Neural progenitor cell (in vitro differentiated cells): ENCODE data around the gene ERICH4. TPM values are rescaled to one million over a fixed set of nuclear protein-coding genes. Genes with fewer than 3 reads are reported as not detected.
"Not testable (repeated sequence)": the region's sequence is repeated elsewhere in the genome, so short reads cannot be mapped to it uniquely, and the experiment has no call there.

Experiments
- DNase-seq: peaks from one replicate; pipeline ENCODE4 v3.0.0-alpha.2; 2016; ENCODE audit warnings: low spot score
- H2AFZ ChIP-seq: fragments of 200-600 bp; sonication (generic); replicated peaks from 2 replicates; pipeline ENCODE4 v1.6.1; 2016; ENCODE audit warnings: antibody characterized with exemption
- H3F3A ChIP-seq: fragments of 200-600 bp; sonication (generic); 2 replicates; pipeline ENCODE4 v1.6.1; 2016; ENCODE audit warnings: antibody characterized with exemption, low read depth
- H3K27ac ChIP-seq: fragments of 200-600 bp; sonication (generic); 2 replicates; pipeline ENCODE4 v1.5.1; 2016; ENCODE audit warnings: mild to moderate bottlenecking
- H3K27me3 ChIP-seq: fragments of 200-600 bp; sonication (generic); 2 replicates; pipeline ENCODE4 v1.6.1; 2016; ENCODE audit warnings: mild to moderate bottlenecking, moderate library complexity
- H3K36me3 ChIP-seq: fragments of 200-600 bp; sonication (generic); 2 replicates; pipeline ENCODE4 v1.5.1; 2016
- H3K4me1 ChIP-seq: fragments of 200-600 bp; sonication (generic); 2 replicates; pipeline ENCODE4 v1.6.1; 2016; ENCODE audit warnings: mixed run types
- H3K4me2 ChIP-seq: fragments of 200-600 bp; sonication (generic); 2 replicates; pipeline ENCODE4 v1.6.1; 2016
- H3K4me3 ChIP-seq: fragments of 200-600 bp; sonication (generic); 2 replicates; pipeline ENCODE4 v1.5.1; 2016
- H3K79me2 ChIP-seq: fragments of 200-600 bp; sonication (generic); 2 replicates; pipeline ENCODE4 v1.6.1; 2016; ENCODE audit warnings: low read depth
- H3K9ac ChIP-seq: fragments of 200-600 bp; sonication (generic); 2 replicates; pipeline ENCODE4 v1.6.1; 2016
- H3K9me3 ChIP-seq: fragments of 200-600 bp; sonication (generic); 2 replicates; pipeline ENCODE4 v1.5.1; 2016; ENCODE audit warnings: low read depth
- H4K20me1 ChIP-seq: fragments of 200-600 bp; sonication (generic); 2 replicates; pipeline ENCODE4 v1.6.1; 2016; ENCODE audit warnings: low read depth
- H3K27ac Mint-ChIP-seq: 3 replicates; pipeline ENCODE4 v1.8.0; 2021; ENCODE audit warnings: mixed read lengths
- H3K27me3 Mint-ChIP-seq: 2 replicates; pipeline ENCODE4 v1.8.0; 2022; ENCODE audit warnings: low read depth, mild to moderate bottlenecking, inconsistent platforms, moderate library complexity, mixed read lengths; ENCODE audit not compliant: insufficient read depth
- H3K36me3 Mint-ChIP-seq: 3 replicates; pipeline ENCODE4 v1.8.0; 2021; ENCODE audit warnings: mixed read lengths
- H3K4me1 Mint-ChIP-seq: 3 replicates; pipeline ENCODE4 v1.8.0; 2021; ENCODE audit warnings: mixed read lengths
- H3K4me3 Mint-ChIP-seq: 3 replicates; pipeline ENCODE4 v1.8.0; 2021; ENCODE audit warnings: mild to moderate bottlenecking, moderate library complexity, mixed read lengths
- H3K9me3 Mint-ChIP-seq: 3 replicates; pipeline ENCODE4 v1.8.0; 2020; ENCODE audit warnings: mixed read lengths
- EZH2 ChIP-seq: fragments of 200-600 bp; sonication (generic); IDR thresholded peaks from 2 replicates; pipeline ENCODE4 v1.6.1; 2017; ENCODE audit warnings: antibody characterized with exemption, mild to moderate bottlenecking, moderate library complexity
- EZH2phosphoT487 ChIP-seq: fragments of 200-600 bp; sonication (generic); IDR thresholded peaks from 2 replicates; pipeline ENCODE4 v1.6.1; 2017; ENCODE audit warnings: antibody characterized with exemption
- total RNA-seq: library from RNA; depleted of rRNA; stranded (reverse); fragments of >200 nt; gene quantifications from 2 replicates; pipeline ENCODE4 v1.2.3, GENCODE V29; 2015; ENCODE audit warnings: low replicate concordance
- TF ChIP-seq, protein P1 (sequence below): fragments of 200-600 bp; sonication (generic); IDR thresholded peaks from 2 replicates; pipeline ENCODE4 v1.5.1; 2017; ENCODE audit warnings: antibody characterized with exemption, mild to moderate bottlenecking

Gene ERICH4
- total RNA-seq, 1 donor from 2014 or later, result not detected

DNA sequence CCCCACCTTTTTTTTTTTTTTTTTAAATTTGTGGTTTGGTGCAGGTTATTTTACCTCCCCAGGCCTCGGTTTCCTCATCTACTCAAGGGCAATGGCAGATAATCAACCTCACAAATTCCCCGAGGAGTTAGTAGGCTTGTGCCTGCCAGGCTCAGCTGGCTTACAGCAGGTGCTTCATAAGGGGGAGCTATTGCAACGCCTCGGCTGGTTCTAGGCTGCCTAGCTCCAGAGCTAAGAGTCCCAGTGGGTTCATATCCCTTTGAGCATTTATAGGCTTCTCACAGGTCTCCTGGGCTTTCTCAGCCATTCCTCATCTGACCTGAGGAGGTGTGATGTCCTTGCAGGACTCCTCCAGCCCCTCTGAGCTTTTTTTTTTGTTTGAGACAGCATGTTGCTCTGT lies 34.7 kb upstream of the ERICH4 start:
- Histone ChIP-seq H3F3A (peaks cover 7% of the 10 kb centered on the region), H3K36me3 (no peaks in the 10 kb centered on the region), H3K4me2 (no peak overlapping the region), H2AFZ (no peak overlapping the region), H3K4me3 (no peak overlapping the region), H3K27me3 (no peaks in the 10 kb centered on the region), H3K4me1 (no peaks in the 10 kb centered on the region), H3K27ac (no peak overlapping the region), H3K9ac (no peak overlapping the region), H4K20me1 (peaks cover 24% of the 10 kb centered on the region), H3K79me2 (no peaks in the 10 kb centered on the region), H3K9me3 (no peaks in the 10 kb centered on the region)
- no peak for TF ChIP-seq EZH2
- TF ChIP-seq, protein P1, sequence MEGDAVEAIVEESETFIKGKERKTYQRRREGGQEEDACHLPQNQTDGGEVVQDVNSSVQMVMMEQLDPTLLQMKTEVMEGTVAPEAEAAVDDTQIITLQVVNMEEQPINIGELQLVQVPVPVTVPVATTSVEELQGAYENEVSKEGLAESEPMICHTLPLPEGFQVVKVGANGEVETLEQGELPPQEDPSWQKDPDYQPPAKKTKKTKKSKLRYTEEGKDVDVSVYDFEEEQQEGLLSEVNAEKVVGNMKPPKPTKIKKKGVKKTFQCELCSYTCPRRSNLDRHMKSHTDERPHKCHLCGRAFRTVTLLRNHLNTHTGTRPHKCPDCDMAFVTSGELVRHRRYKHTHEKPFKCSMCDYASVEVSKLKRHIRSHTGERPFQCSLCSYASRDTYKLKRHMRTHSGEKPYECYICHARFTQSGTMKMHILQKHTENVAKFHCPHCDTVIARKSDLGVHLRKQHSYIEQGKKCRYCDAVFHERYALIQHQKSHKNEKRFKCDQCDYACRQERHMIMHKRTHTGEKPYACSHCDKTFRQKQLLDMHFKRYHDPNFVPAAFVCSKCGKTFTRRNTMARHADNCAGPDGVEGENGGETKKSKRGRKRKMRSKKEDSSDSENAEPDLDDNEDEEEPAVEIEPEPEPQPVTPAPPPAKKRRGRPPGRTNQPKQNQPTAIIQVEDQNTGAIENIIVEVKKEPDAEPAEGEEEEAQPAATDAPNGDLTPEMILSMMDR, result no peak
- peaks cover 2% of the 10 kb centered on the region for H3K27me3 Mint-ChIP-seq
- DNase-seq, result no peak
- H3K4me3 Mint-ChIP-seq, result no peak overlapping the region
- H3K9me3 Mint-ChIP-seq, result no peaks in the 10 kb centered on the region
- H3K4me1 Mint-ChIP-seq, result peaks cover 13% of the 10 kb centered on the region
- H3K36me3 Mint-ChIP-seq, result peaks cover 4% of the 10 kb centered on the region
- H3K27ac Mint-ChIP-seq, result no peak overlapping the region

DNA sequence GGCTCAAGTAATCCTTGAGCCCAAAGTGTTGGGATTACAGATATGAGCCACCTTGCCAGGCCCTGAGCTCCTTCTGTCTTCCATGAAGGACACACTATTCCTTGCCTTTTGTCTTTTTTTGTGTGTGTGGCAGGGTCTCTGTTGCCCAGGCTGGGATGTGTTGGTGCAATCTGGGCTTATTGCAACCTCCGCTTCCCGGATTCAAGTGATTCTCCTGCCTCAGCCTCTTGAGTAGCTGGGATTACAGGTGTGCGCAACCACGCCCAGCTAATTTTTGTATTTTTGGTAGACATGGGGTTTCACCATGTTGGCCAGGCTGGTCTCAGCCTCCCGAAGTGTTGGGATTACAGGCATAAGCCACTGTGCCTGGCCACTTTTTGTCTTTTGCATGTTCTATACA lies 34.1 kb upstream of the ERICH4 start:
- not testable (repeated sequence) for H3K4me1 ChIP-seq, H3K27ac Mint-ChIP-seq, H3K9me3 Mint-ChIP-seq, H3K4me3 ChIP-seq, H3K9me3 ChIP-seq, DNase-seq, H3K79me2 ChIP-seq, H2AFZ ChIP-seq, H3K36me3 Mint-ChIP-seq, H3K4me2 ChIP-seq, H3F3A ChIP-seq, H3K36me3 ChIP-seq, H3K27me3 Mint-ChIP-seq, H3K27ac ChIP-seq, H3K9ac ChIP-seq, H3K27me3 ChIP-seq, H3K4me3 Mint-ChIP-seq
- H4K20me1 ChIP-seq, result peaks cover 24% of the 10 kb centered on the region
- H3K4me1 Mint-ChIP-seq, result peaks cover 13% of the 10 kb centered on the region

GRCh38 chr19:41409288-41409687 lies 33.7 kb upstream of the ERICH4 start:
- peaks cover 6% of the 10 kb centered on the region for H3K36me3 Mint-ChIP-seq
- H4K20me1 ChIP-seq, result peaks cover 24% of the 10 kb centered on the region
- no peak overlapping the region for H3K4me3 Mint-ChIP-seq
- H3K9me3 Mint-ChIP-seq, result no peaks in the 10 kb centered on the region
- H2AFZ ChIP-seq, result no peak overlapping the region
- H3K4me1 Mint-ChIP-seq, result peaks cover 13% of the 10 kb centered on the region
- DNase-seq, result no peak
- no peak overlapping the region for H3K27ac ChIP-seq
- no peak for TF ChIP-seq EZH2phosphoT487
- TF ChIP-seq, protein P1, result no peak
- H3K36me3 ChIP-seq, result no peaks in the 10 kb centered on the region
- no peak overlapping the region for H3K4me3 ChIP-seq
- H3K4me1 ChIP-seq, result no peaks in the 10 kb centered on the region
- H3K27me3 Mint-ChIP-seq, result peaks cover 2% of the 10 kb centered on the region
- no peaks in the 10 kb centered on the region for H3K79me2 ChIP-seq
- H3K9ac ChIP-seq, result no peak overlapping the region
- peaks cover 7% of the 10 kb centered on the region for H3F3A ChIP-seq
- H3K4me2 ChIP-seq, result no peak overlapping the region
- no peak overlapping the region for H3K27ac Mint-ChIP-seq
- H3K9me3 ChIP-seq, result no peaks in the 10 kb centered on the region
- H3K27me3 ChIP-seq, result no peaks in the 10 kb centered on the region

DNA sequence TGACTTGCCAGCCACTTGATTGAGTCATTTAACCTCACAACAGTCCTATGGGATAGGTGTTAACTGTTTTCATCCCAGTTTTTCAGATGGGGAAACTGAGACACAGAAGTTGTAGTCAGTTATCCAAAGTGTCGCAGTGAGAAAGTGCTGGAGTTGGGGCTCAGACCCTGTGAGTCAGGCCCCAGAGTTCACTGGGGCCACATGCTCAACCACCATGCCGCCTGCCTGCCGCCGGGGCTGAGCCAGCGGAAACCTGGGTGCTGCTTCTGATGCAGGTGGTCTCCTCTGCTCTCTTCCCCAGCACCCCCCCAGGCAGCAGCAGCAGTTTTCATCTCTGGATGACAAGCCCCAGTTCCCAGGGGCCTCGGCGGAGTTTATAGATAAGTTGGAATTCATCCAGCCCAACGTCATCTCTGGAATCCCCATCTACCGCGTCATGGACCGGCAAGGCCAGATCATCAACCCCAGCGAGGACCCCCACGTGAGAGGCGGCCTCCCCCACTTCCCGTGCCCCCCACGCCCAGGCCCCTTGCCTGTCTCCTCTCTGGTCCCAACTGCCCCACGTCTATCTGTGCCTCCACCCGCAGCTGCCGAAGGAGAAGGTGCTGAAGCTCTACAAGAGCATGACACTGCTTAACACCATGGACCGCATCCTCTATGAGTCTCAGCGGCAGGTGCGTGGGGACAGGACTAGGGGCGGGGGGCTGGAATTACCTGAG lies 32.5 kb upstream of the ERICH4 start:
- H3K27ac Mint-ChIP-seq, result peak overlapping the region; percentile 39

More for the DNA sequence above, 32.5 kb upstream of the ERICH4 start:
- Histone ChIP-seq H3F3A (peaks cover 7% of the 10 kb centered on the region), H3K9ac (no peak overlapping the region), H3K79me2 (no peaks in the 10 kb centered on the region), H3K4me1 (no peaks in the 10 kb centered on the region), H3K4me2 (no peak overlapping the region), H2AFZ (no peak overlapping the region), H3K27me3 (no peaks in the 10 kb centered on the region), H3K4me3 (no peak overlapping the region), H3K9me3 (no peaks in the 10 kb centered on the region), H3K27ac (no peak overlapping the region), H3K36me3 (no peaks in the 10 kb centered on the region), H4K20me1 (peaks cover 22% of the 10 kb centered on the region)
- Mint-ChIP-seq H3K27me3 (peaks cover 2% of the 10 kb centered on the region), H3K9me3 (no peaks in the 10 kb centered on the region), H3K4me1 (peaks cover 13% of the 10 kb centered on the region), H3K36me3 (peaks cover 6% of the 10 kb centered on the region), H3K4me3 (no peak overlapping the region)
- no peak for TF ChIP-seq EZH2
- TF ChIP-seq, protein P1, result no peak
- TF ChIP-seq EZH2phosphoT487, result no peak
- no peak for DNase-seq
